Hepatocyte (in vitro differentiated cells): Measurements from ENCODE around the gene NDST1. TPM values are rescaled to one million over a fixed set of nuclear protein-coding genes. Genes with fewer than 3 reads are reported as not detected.

ENCODE experiments used
- DNase-seq: peaks from one replicate; pipeline ENCODE4 v3.0.0-alpha.2; 2016; ENCODE audit warnings: low spot score
- H2AFZ ChIP-seq: fragments of 200-600 bp; sonication (generic); 2 replicates; pipeline ENCODE4 v1.6.0; 2016; ENCODE audit warnings: antibody characterized with exemption, mild to moderate bottlenecking
- H3K27ac ChIP-seq: fragments of 200-600 bp; sonication (generic); 2 replicates; pipeline ENCODE4 v1.5.1; 2016; ENCODE audit warnings: mild to moderate bottlenecking
- H3K27me3 ChIP-seq: fragments of 200-600 bp; sonication (generic); 2 replicates; pipeline ENCODE4 v1.6.1; 2016
- H3K36me3 ChIP-seq: fragments of 200-600 bp; sonication (generic); replicated peaks from 2 replicates; pipeline ENCODE4 v1.5.1; 2016; ENCODE audit warnings: low read depth; ENCODE audit not compliant: insufficient read depth
- H3K4me1 ChIP-seq: fragments of 200-600 bp; sonication (generic); 2 replicates; pipeline ENCODE4 v1.5.1; 2016; ENCODE audit warnings: mild to moderate bottlenecking, moderate library complexity; ENCODE audit not compliant: insufficient read depth
- H3K4me2 ChIP-seq: fragments of 200-600 bp; sonication (generic); 2 replicates; pipeline ENCODE4 v1.6.0; 2016
- H3K4me3 ChIP-seq: fragments of 200-600 bp; sonication (generic); 2 replicates; pipeline ENCODE4 v1.5.1; 2016; ENCODE audit warnings: mild to moderate bottlenecking
- H3K79me2 ChIP-seq: fragments of 200-600 bp; sonication (generic); 2 replicates; pipeline ENCODE4 v1.6.0; 2017; ENCODE audit warnings: mild to moderate bottlenecking
- H3K9me2 ChIP-seq: fragments of 200-600 bp; sonication (generic); replicated peaks from 2 replicates; pipeline ENCODE4 v1.6.0; 2017; ENCODE audit warnings: mild to moderate bottlenecking; ENCODE audit not compliant: insufficient read depth
- H3K9me3 ChIP-seq: fragments of 200-600 bp; sonication (generic); 2 replicates; pipeline ENCODE4 v1.5.1; 2016; ENCODE audit warnings: low read depth, mild to moderate bottlenecking
- H4K20me1 ChIP-seq: fragments of 200-600 bp; sonication (generic); 2 replicates; pipeline ENCODE4 v1.6.0; 2016; ENCODE audit warnings: mild to moderate bottlenecking; ENCODE audit not compliant: insufficient read depth, poor library complexity, severe bottlenecking
- CTCF ChIP-seq: fragments of 200-600 bp; sonication (generic); IDR thresholded peaks from 2 replicates; pipeline ENCODE4 v1.5.1; 2016; ENCODE audit warnings: antibody characterized with exemption, mild to moderate bottlenecking; ENCODE audit not compliant: poor library complexity
- EZH2 ChIP-seq: fragments of 200-600 bp; sonication (generic); IDR thresholded peaks from 2 replicates; pipeline ENCODE4 v1.6.1; 2016; ENCODE audit warnings: antibody characterized with exemption, mild to moderate bottlenecking, borderline replicate concordance
- EZH2phosphoT487 ChIP-seq: fragments of 200-600 bp; sonication (generic); IDR thresholded peaks from one replicate; pipeline ENCODE4 v1.6.1; 2018; ENCODE audit warnings: antibody characterized with exemption, mild to moderate bottlenecking, low read depth, moderate library complexity; ENCODE audit not compliant: unreplicated experiment, severe bottlenecking
- WGBS: methylation state at CpG from one replicate; pipeline ENCODE4 v1.1.6; 2016; ENCODE audit warnings: low lambda C conversion rate; ENCODE audit errors: missing lambda C conversion rate; 5-methylcytosine and 5-hydroxymethylcytosine counted together
- polyA plus RNA-seq: library from polyadenylated mRNA; unstranded; fragments of >200 nt; fragmentation: Nextera tagmentation; extraction: Ambion mirVana; gene quantifications from 2 replicates; pipeline ENCODE4 v1.2.1, GENCODE V29; 2016
- total RNA-seq: library from RNA; depleted of rRNA; stranded (reverse); fragments of >200 nt; gene quantifications from 2 replicates; pipeline ENCODE4 v1.2.3, GENCODE V29; 2014

Gene NDST1
- total and polyA plus RNA-seq, 2 experiments from 2014 or later = 42.5 to 85.1 TPM

GRCh38 chr5:150503386-150503785 is 4.5 kb upstream of the NDST1 start:
- Histone ChIP-seq H3K9me2 (no peaks in the 10 kb centered on the region), H3K9me3 (no peaks in the 10 kb centered on the region), H3K79me2 (peaks cover 100% of the 10 kb centered on the region), H3K27ac (no peak overlapping the region), H4K20me1 (peaks cover 84% of the 10 kb centered on the region), H3K4me3 (no peak overlapping the region), H3K4me1 (peaks cover 65% of the 10 kb centered on the region), H3K36me3 (no peaks in the 10 kb centered on the region), H2AFZ (no peak overlapping the region), H3K27me3 (no peaks in the 10 kb centered on the region), H3K4me2 (no peak overlapping the region)
- TF ChIP-seq CTCF (no peak), EZH2phosphoT487 (no peak), EZH2 (no peak)
- DNase-seq = no peak
- WGBS = 92% methylated on average over 4 of the region's 4 CpGs

- no peak overlapping the region for H3K4me2 ChIP-seq
- WGBS = 56% methylated on average over 9 of the region's 9 CpGs
Observed at GRCh38 chr5:150503977-150504620, 3.8 kb upstream of the NDST1 start.

GRCh38 chr5:150505041-150505511 is 2.9 kb upstream of the NDST1 start:
- Histone ChIP-seq H4K20me1 (peaks cover 80% of the 10 kb centered on the region), H3K79me2 (peaks cover 100% of the 10 kb centered on the region), H3K9me2 (no peaks in the 10 kb centered on the region), H3K27ac (no peak overlapping the region), H2AFZ (no peak overlapping the region), H3K27me3 (no peaks in the 10 kb centered on the region), H3K4me1 (peaks cover 65% of the 10 kb centered on the region), H3K4me3 (no peak overlapping the region), H3K36me3 (no peaks in the 10 kb centered on the region), H3K4me2 (no peak overlapping the region), H3K9me3 (no peaks in the 10 kb centered on the region)
- no peak for DNase-seq
- no peak for TF ChIP-seq EZH2
- TF ChIP-seq EZH2phosphoT487 = no peak
- TF ChIP-seq CTCF = no peak
- 73% methylated on average over 8 of the region's 8 CpGs for WGBS

More at GRCh38 chr5:150503977-150504620, 3.8 kb upstream of the NDST1 start:
- no peaks in the 10 kb centered on the region for H3K36me3 ChIP-seq
- no peak for TF ChIP-seq EZH2phosphoT487
- TF ChIP-seq CTCF = no peak
- TF ChIP-seq EZH2 = no peak
- H3K27me3 ChIP-seq = no peaks in the 10 kb centered on the region
- no peak overlapping the region for H2AFZ ChIP-seq
- no peak for DNase-seq
- H3K9me2 ChIP-seq = no peaks in the 10 kb centered on the region
- H3K9me3 ChIP-seq = no peaks in the 10 kb centered on the region
- H3K27ac ChIP-seq = no peak overlapping the region
- peaks cover 84% of the 10 kb centered on the region for H4K20me1 ChIP-seq
- no peak overlapping the region for H3K4me3 ChIP-seq
- peaks cover 65% of the 10 kb centered on the region for H3K4me1 ChIP-seq
- peaks cover 100% of the 10 kb centered on the region for H3K79me2 ChIP-seq
